B cell (primary cell): ENCODE measurements around the gene EXD3. TPM values are rescaled to one million over a fixed set of nuclear protein-coding genes. Genes with fewer than 3 reads are reported as not detected.

Source experiments
- ATAC-seq: fragments of 200-7000 bp; cut with Tn5 transposase; one replicate; pipeline ENCODE4 v1.10.0; 2021; ENCODE audit warnings: low read depth, mild to moderate bottlenecking, moderate number of reproducible peaks, moderate library complexity
- CTCF ChIA-PET: fragments of 350-600 bp; sonication (Branson Sonifier 250); formaldehyde crosslinking; loops from one replicate; lab custom pipeline; 2021; ENCODE audit warnings: antibody characterized with exemption, inconsistent platforms; lab: Charles Lee
- POLR2A ChIA-PET: fragments of 350-600 bp; sonication (Branson Sonifier 250); formaldehyde crosslinking; loops from one replicate; lab custom pipeline; 2021; ENCODE audit warnings: antibody characterized with exemption; lab: Charles Lee
- DNase-seq: peaks from one replicate; pipeline ENCODE4 v3.0.0; 2013
- H2AFZ ChIP-seq: 2 replicates; pipeline ENCODE4 v1.6.1; 2012; ENCODE audit warnings: mild to moderate bottlenecking, low read depth, low read length; ENCODE audit not compliant: insufficient read depth, poor library complexity, severe bottlenecking
- H3K27ac ChIP-seq, 2 donors: 1 replicate in 1 of 2; 2 replicates in 1 of 2; pipeline ENCODE4 v1.5.1; 2012 to 2013; ENCODE audit warnings: low read length in 2 of 2, mild to moderate bottlenecking in 2 of 2, moderate library complexity in 1 of 2
- H3K27me3 ChIP-seq, 4 experiments: fragments of 200-600 bp in 1 of 4; sonication (generic) in 1 of 4; replicated peaks in 1 of 4; 1 replicate in 2 of 4; 2 replicates in 2 of 4; pipeline versions ENCODE4 v1.6.1 to v1.7.0; 2013 to 2016; ENCODE audit warnings: low read length in 3 of 4, mild to moderate bottlenecking in 2 of 4, mixed read lengths in 1 of 4, moderate library complexity in 1 of 4; ENCODE audit not compliant: insufficient read depth in 4 of 4, control insufficient read depth in 3 of 4; ENCODE audit errors: control extremely low read depth in 1 of 4
- H3K36me3 ChIP-seq, 2 experiments: replicated peaks in 1 of 2; 1 replicate in 1 of 2; 2 replicates in 1 of 2; pipeline versions ENCODE4 v1.6.1 to v1.7.1; 2013; ENCODE audit warnings: low read length in 1 of 2; ENCODE audit not compliant: insufficient read depth in 2 of 2, control insufficient read depth in 1 of 2; ENCODE audit errors: control extremely low read depth in 1 of 2, extremely low read depth in 1 of 2
- H3K4me1 ChIP-seq, 2 donors: fragments of 200-600 bp in 1 of 2; sonication (generic) in 1 of 2; 1 replicate in 1 of 2; 2 replicates in 1 of 2; pipeline versions ENCODE4 v1.5.1 to v1.6.1; 2013 to 2017; ENCODE audit warnings: low read length in 2 of 2; ENCODE audit not compliant: control insufficient read depth in 2 of 2, insufficient read depth in 2 of 2
- H3K4me2 ChIP-seq: replicated peaks from 2 replicates; pipeline ENCODE3; 2012; ENCODE audit warnings: mild to moderate bottlenecking, low read depth, low read length; ENCODE audit not compliant: poor library complexity, severe bottlenecking
- H3K4me3 ChIP-seq, 5 experiments: fragments of 200-600 bp in 1 of 5; sonication (generic) in 1 of 5; 1 replicate in 3 of 5; 2 replicates in 2 of 5; pipeline versions ENCODE4 v1.5.1 to v1.7.0; 2011 to 2016; ENCODE audit warnings: low read length in 4 of 5, mild to moderate bottlenecking in 4 of 5, low read depth in 2 of 5, control low read depth in 1 of 5, moderate library complexity in 1 of 5; ENCODE audit not compliant: insufficient read depth in 1 of 5; ENCODE audit errors: control extremely low read depth in 1 of 5, extremely low read depth in 1 of 5
- H3K79me2 ChIP-seq: fragments of 200-600 bp; sonication (generic); one replicate; pipeline ENCODE4 v1.6.0; 2016; ENCODE audit warnings: low read length; ENCODE audit not compliant: control insufficient read depth, insufficient read depth
- H3K9ac ChIP-seq: fragments of 200-600 bp; sonication (generic); 2 replicates; pipeline ENCODE4 v1.6.1; 2017; ENCODE audit warnings: mild to moderate bottlenecking, low read length, moderate library complexity
- H3K9me3 ChIP-seq, 3 donors: one replicate each; pipeline versions ENCODE4 v1.6.1 to v1.7.1; 2013; ENCODE audit warnings: low read length in 2 of 3; ENCODE audit not compliant: control insufficient read depth in 2 of 3, insufficient read depth in 1 of 3; ENCODE audit errors: control extremely low read depth in 1 of 3
- H4K20me1 ChIP-seq: 2 replicates; pipeline ENCODE4 v1.6.0; 2012; ENCODE audit warnings: mild to moderate bottlenecking, low read length; ENCODE audit not compliant: insufficient read depth, control insufficient read depth, poor library complexity, severe bottlenecking
- H3K27ac Mint-ChIP-seq: one replicate; pipeline ENCODE4 v1.8.0; 2021; ENCODE audit warnings: mixed read lengths
- H3K27me3 Mint-ChIP-seq: one replicate; pipeline ENCODE4 v1.8.0; 2021; ENCODE audit warnings: mixed read lengths
- H3K4me1 Mint-ChIP-seq: one replicate; pipeline ENCODE4 v1.8.0; 2021; ENCODE audit warnings: mixed read lengths
- H3K4me3 Mint-ChIP-seq: one replicate; pipeline ENCODE4 v1.8.0; 2021; ENCODE audit warnings: mixed read lengths
- H3K9me3 Mint-ChIP-seq: one replicate; pipeline ENCODE4 v1.8.0; 2022; ENCODE audit warnings: mixed read lengths; ENCODE audit not compliant: insufficient read depth
- EZH2 ChIP-seq: IDR thresholded peaks from 2 replicates; pipeline ENCODE4 v1.6.1; 2012; ENCODE audit warnings: borderline replicate concordance, low read depth, mild to moderate bottlenecking, moderate library complexity, low read length; ENCODE audit not compliant: insufficient read depth, poor library complexity, severe bottlenecking
- WGBS: methylation state at CpG from one replicate; pipeline ENCODE4 v1.1.5; 2013; ENCODE audit warnings: missing lambda C conversion rate; ENCODE audit not compliant: insufficient coverage; 5-methylcytosine and 5-hydroxymethylcytosine counted together
- intact Hi-C: fragments of 100-400 bp; cut with micrococcal nuclease; formaldehyde crosslinking; loops from one replicate; pipeline ENCODE4 v1.10.0; 2022
- polyA plus RNA-seq: library from polyadenylated mRNA; depleted of rRNA; stranded (reverse); fragments of >200 nt; gene quantifications from 2 replicates; pipeline ENCODE4 v1.2.3, GENCODE V29; 2012
- total RNA-seq, 2 donors: library from RNA; stranded (reverse); fragments of 120-200 nt in 1 of 2; gene quantifications; 1 replicate in 1 of 2; 2 replicates in 1 of 2; pipeline versions ENCODE4 v1.2.3 to v1.2.4, GENCODE V29; 2013 to 2022
- TF ChIP-seq, protein P1 (sequence below): fragments of 200-600 bp; IDR thresholded peaks from one replicate; pipeline ENCODE4 v1.8.0; 2022; ENCODE audit warnings: antibody characterized with exemption, mild to moderate bottlenecking

The EXD3 gene
- total and polyA plus RNA-seq, 2 donors (not counting 1 experiment from before 2014, with no cell fraction given), result 22.5 to 23.7 TPM

DNA sequence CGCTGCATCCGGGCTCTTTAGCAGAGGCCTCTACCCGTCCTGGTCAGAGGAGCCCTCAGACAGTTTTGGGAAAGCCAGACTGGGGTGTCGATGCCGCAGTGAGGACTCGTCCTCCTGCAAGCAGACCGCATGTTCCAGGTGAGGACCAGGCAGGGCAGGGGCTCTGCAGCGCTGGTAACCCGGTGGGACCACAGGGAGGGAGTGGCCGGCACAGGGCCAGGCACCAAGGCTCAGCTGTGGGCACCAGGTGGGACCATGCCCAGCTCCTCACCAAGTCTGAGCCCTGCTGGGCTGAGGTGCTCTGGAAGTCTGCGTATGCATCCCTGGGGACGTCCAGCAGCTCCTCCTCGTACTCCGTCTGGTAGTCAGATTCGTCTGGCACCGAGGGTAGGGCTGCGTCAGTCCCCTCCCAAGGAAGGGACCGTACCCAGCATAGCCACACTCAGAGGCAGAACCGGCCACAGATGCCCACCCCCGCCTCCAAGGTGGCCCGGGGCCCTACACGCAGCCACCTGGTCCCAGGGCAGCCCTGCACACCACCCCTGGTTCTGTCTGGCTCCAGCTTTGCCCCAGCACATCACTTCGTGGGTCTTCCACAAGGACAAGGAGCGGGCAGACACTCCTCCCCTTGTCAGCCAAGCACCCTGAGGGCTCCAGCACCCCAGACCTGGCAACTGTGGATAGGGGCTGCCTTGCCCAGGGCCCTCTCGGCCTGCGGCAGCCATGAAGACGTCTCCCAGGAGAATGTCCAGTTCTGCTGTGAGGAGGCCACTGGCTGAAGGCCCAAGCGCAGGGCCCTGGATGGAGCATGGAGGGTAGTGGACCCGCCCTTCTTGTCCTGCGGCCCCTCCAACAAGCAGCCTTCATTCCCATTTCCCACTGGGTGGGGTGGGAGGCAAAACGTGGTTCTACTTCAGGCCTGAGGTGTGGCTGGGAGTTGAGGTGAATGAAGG is 37.7 kb upstream of the EXD3 start:
- Histone ChIP-seq H3K4me1 (peaks cover 39 to 45% of the 10 kb centered on the region in 2 donors), H3K79me2 (peaks cover 6% of the 10 kb centered on the region), H3K4me2 (peak overlapping the region; percentile 99), H3K4me3 (peak overlapping the region in 1 of 5 experiments; percentile 52), H3K27me3 (no peaks in the 10 kb centered on the region), H4K20me1 (peaks cover 9% of the 10 kb centered on the region), H2AFZ (no peak overlapping the region), H3K9ac (no peak overlapping the region), H3K36me3 (peaks cover 0 to 3% of the 10 kb centered on the region in 2 experiments), H3K27ac (no peak overlapping the region), H3K9me3 (peaks cover 0 to 4% (median 0%) of the 10 kb centered on the region in 3 donors)
- no peaks in the 10 kb centered on the region for H3K27me3 Mint-ChIP-seq
- H3K4me3 Mint-ChIP-seq, result peak overlapping the region; percentile 37
- ChIA-PET CTCF (no interaction called here), POLR2A (interaction anchor here (0.6 to 2.2 kb wide), 2 partner anchors 37 to 179 kb away, joined by 3 to 13 read pairs; partner anchors contain the start of genes EXD3 and NOXA1)
- peak overlapping the region; percentile 59 for H3K27ac Mint-ChIP-seq
- no peaks in the 10 kb centered on the region for H3K9me3 Mint-ChIP-seq
- 97% methylated on average over 28 of the region's 31 CpGs for WGBS
- no peak for ATAC-seq
- TF ChIP-seq, protein P1, sequence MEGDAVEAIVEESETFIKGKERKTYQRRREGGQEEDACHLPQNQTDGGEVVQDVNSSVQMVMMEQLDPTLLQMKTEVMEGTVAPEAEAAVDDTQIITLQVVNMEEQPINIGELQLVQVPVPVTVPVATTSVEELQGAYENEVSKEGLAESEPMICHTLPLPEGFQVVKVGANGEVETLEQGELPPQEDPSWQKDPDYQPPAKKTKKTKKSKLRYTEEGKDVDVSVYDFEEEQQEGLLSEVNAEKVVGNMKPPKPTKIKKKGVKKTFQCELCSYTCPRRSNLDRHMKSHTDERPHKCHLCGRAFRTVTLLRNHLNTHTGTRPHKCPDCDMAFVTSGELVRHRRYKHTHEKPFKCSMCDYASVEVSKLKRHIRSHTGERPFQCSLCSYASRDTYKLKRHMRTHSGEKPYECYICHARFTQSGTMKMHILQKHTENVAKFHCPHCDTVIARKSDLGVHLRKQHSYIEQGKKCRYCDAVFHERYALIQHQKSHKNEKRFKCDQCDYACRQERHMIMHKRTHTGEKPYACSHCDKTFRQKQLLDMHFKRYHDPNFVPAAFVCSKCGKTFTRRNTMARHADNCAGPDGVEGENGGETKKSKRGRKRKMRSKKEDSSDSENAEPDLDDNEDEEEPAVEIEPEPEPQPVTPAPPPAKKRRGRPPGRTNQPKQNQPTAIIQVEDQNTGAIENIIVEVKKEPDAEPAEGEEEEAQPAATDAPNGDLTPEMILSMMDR, result no peak
- no peak for TF ChIP-seq EZH2
- H3K4me1 Mint-ChIP-seq, result peaks cover 25% of the 10 kb centered on the region
- intact Hi-C loops, result no loop called here
- peak; percentile 43 for DNase-seq
